HG03045 (cell line): ENCODE measurements around the gene PKHD1.

Experiments used
- ATAC-seq: cut with Tn5 transposase; IDR thresholded peaks from one replicate; pipeline ENCODE4 v1.9.1; 2021; ENCODE audit warnings: mild to moderate bottlenecking, moderate library complexity; ENCODE audit not compliant: unreplicated experiment

PKHD1 gene

DNA sequence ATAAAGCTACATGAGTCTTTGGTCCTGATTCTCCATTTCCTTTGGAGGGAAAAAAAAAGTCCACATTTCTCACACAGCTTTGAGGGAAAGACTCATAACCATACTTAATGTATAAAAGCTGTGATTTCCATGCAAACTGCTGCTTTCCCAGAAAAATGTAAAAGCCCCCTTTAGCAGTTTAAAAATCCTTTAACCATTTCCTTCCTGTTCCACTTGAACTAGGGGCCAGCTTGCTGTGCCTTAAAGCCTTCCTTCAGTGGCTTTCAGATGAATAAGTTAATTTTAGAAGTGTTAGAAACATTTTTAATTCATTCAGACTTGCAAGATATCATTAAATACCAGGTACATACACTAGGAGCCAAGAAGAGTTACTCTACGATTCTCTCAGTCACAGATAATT is 273.5 kb downstream of the PKHD1 start:
- ATAC-seq = no peak

DNA sequence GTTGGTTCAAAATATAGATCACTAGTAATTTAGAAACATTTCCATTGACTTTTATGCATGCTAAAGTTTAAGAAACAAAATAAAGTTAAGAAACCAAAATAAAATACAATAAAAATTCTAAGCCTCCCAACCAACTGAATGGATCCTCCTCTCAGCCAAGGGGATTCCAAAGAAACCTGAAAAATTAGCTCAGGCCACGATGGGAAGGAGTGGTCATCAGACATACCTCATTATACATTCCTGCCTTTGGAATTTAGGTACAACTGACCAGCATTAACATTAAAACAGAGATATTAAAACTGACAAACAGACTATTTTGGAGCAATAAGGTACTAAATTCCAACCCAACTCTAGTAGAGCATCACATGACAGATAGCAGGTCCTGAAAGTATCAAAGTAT is 275.2 kb downstream of the PKHD1 start:
- no peak for ATAC-seq

DNA sequence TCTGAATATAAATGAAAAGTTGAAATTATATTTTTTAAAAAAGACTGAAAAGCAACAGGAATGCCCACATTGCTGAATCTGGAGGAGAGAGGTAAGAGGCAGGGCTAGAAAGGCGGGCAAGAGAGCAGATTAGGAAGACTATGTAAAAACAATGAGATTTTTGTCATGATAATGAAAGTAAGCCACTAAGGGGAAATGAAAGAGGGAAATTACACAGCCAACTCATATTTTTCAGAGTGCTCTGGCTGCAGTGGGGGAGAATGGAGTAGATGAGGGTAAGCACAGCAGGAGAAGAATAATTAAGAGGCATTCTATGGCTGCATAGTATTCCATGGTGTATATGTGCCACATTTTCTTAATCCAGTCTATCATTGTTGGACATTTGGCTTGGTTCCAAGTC is 281.9 kb downstream of the PKHD1 start:
- peak; percentile 57 for ATAC-seq

DNA sequence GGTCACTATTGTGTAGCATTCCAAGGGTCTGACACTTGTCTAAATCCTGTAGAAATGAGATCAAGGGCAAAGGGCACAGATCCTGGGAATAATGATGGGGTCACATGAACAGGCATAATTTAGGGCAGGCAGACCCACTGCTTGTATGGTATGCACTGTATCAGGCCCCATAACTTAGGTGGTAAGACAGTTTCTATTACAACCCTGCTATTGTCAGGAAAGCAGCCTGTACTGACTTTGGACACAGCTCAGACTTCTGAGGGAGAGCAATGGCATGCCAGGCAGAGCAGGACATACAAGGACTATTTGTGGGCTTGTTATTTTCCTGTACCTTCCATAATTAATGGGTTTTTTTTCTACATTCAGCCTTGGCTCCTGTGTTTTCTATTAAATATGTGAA is 286.8 kb downstream of the PKHD1 start:
- ATAC-seq = no peak

DNA sequence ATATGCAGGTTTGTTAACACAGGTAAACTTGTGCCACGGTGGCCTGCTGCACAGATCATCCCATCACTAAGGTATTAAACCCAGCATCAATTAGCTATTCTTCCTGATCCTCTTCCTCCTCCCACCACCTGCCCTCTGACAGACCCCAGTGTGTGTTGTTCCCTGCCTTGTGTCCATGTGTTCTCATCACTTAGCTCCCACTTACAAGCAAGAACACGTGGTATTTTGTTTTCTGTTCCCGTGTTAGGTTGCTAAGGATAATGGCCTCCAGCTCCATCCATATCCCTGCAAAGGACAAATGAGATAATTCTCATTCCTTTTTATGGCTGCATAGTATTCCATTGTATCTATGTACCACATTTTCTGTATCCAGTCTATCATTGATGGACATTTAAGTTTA is 294.0 kb downstream of the PKHD1 start:
- no peak for ATAC-seq

DNA sequence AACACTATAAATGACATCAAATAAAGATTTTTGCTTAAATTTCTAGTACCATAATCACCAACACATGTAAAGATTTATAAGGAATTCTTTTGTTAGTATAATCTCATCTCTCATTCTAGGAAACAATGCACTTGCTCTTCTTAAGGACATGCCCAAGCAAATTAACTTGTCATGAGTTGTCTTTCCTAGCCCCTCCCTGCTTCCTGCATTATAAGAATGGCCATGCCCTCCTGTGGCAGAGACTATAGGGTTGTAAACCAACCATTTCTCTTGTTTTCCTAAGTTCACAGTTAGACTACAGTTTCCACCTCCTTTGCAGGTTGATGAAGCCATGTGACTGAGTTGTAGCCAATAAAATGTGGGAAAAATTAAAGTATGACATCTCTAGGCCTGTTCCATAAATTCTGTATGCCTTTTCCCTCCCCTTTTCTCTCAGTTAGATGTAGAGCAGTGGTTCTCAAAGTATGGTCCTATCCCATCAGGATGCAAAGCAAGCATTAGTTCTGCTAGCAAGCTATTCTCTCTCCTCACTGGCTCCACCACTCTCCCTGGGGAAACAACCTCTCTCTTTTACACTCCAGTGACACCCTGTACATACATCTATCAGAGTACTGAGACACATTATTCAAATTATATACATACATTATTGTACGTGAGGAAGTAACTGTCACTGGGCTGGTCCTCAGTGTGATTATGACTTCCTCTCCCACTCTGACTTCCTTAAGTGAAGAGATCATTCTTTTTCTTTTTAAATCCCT is 295.0 kb downstream of the PKHD1 start:
- no peak for ATAC-seq

DNA sequence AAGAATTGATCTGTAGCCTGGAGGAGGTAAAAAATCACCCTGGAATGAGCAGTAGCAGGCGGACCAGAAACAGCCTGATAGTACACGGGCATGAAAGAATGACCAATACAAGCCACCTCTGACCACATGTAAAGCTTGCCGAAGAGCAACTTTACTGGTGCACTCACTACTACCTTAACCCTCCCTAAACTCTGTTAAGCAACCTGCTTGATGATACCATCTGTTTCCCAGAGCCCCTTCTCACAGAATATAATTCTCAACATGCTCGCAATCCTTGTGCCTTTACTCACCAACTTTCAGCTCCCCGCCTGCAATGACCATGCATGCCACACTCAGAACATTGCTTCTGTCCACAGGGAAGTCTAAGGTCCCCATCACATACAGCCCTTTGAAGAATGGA is 296.5 kb downstream of the PKHD1 start:
- no peak for ATAC-seq

DNA sequence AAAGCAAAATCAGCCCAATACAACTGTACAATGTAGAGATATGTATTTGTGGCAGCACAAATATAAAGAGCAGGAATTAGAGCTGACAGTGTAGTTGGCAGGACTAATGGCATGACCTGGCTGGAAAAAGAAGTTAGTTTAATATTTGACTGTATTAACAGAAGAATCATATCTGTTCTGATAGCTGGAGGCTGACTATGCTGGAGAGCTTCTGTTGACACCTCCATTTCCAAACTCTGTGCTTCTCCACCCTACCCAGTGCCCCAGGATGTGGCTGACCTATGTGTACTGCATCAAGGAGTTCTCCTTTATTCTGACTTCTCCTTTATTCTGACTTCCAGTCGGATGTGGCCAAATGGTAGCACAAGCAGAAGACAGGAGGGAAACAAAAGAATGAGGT is 299.3 kb downstream of the PKHD1 start:
- no peak for ATAC-seq

DNA sequence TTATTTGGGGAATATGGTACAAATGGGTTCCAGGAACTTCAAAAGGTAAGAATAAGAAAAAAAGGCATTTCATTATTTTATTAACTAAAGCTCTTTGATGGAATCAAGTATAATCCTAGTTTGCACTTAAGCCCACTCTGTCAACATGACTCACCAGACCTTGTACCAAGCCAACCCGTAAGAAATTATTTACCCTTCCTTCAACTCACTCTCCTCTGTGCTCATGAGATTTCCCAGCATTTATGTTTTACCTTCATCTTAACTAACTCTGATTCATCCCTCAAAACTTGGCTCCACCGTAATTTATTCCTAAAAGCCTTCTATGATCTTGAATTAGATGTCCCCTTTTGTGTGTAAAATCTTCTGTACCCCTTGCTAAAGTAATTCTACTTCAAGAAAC is 308.7 kb downstream of the PKHD1 start:
- ATAC-seq = no peak

DNA sequence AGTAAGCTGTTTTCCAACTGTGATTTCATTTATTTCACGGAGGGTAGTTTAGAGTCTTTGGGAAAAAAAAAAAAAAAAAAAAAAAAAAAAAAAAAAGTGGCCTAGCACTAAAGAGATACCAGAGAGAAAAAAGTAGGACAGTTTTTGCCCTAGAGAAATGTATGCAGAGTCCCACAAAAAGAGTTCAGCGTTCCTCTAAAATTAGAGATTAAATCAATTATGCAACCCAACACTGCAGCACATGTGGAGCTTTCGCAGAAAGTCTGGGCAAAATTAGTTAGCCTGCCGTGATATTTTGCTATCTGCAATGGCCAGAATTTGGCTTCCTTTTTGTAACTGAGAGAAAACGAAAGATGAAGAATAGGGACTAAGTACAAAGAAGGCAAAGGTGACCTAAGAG is 309.8 kb downstream of the PKHD1 start:
- no peak for ATAC-seq

DNA sequence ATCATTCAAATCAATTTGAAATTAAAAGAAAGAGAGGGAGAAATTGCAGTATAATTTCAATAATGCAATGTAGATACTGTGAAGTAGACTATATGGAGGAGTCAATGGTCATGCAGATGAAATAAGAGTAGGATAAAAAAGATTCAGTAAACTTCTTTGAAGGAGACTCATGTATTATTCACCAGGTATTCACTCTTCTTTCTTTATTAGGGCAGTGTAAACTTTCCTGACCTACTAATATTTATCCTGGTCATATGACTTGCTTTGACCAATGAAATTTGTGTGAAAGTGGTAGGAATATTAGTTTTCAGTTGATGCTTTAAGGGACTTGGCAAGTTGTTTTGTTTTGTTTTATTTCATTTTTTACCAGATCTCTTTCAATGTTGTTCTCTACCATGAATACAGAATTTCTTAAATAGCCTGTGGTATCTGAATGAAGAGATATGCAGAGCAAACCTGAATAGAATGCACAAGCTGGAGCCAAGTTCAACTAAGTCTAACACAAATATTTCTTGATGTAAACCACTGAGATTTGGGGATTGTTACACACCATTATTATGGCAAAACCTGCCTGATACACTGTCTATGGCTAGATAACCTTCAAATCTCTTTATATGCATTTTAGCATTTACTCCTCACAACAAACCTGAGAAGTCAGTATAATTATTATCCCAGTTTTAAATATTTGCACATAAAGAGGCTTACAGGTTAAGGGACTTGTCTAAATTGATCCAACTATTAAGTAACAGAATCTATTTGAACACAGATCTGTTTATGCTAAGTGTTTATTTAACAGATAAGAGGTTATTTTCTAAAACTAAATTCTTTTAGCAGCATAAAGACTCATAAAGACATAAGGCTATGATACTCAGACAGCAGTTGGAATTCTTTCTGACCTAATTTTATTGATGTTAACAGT is 311.2 kb downstream of the PKHD1 start:
- ATAC-seq = no peak

DNA sequence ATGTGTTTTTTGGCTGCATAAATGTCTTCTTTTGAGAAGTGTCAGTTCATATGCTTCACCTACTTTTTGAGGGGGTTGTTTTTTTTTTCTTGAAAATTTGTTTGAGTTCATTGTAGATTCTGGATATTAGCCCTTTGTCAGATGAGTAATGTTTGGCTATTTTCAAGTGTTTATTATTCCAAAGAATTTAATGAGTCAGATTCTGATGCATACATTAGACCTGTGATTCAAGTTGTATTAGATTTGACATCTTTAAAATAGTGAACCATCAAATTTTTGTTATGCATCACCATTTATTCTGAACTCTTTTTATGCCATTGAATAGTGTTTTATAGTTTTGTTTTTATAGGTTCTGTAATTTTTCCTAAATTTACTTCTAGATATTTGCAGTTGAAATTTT is 319.3 kb downstream of the PKHD1 start:
- no peak for ATAC-seq

DNA sequence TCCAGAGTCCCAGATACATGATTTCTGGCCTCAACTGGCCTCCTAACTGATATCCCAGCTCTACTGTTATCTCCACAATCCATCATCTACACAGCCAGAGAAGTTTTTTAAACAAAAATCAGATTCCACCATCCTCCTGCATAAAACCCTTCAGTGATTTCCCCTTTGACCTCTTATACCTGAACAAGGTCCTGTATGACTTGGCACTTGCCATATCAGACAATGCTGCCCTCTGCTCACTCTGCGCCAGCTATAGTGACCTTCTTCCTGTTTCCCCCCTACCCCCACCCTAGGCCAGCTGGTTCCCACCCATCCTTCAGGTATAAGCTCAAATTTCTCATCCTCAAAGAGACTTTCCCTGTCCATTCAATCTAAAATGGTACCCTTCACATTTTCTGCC is 322.2 kb downstream of the PKHD1 start:
- no peak for ATAC-seq

DNA sequence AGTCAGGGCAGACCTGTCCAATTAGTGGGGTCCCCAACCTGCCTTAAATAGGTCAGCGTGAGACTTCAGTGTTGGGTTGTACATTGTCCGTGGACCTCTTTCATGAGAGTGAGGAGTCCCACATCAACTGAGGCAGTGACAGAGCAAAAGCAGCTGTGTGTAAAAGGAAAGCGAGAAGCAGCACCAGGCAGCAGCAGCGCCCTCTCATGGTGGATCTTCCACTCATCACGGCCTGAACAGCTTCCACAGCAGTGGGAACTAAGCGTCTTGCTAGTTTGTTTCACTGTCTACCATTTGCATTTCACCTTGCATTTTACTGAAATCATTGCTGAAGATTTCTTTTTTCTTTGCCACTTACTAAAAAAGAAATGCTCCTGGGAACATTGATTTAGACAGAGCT is 333.8 kb downstream of the PKHD1 start:
- ATAC-seq = no peak

DNA sequence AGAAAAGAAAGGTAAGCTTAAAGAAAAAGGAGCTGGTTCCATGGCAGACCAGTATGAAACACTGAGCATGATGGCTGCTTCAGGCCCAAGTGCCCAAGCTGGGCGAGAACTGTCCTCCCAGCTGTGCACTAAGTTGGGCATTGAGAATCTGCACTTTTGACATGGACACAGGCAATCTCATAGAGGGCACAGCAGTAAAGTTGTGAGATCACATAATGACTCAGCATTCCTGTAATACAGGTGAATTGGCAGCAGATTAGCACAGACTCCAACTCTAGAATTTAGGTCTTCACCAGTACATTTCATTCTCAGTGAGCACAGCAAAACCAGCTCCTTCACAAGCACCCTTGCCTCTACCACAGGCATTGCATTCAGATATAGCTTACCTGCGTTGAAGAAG is 343.4 kb downstream of the PKHD1 start:
- no peak for ATAC-seq

DNA sequence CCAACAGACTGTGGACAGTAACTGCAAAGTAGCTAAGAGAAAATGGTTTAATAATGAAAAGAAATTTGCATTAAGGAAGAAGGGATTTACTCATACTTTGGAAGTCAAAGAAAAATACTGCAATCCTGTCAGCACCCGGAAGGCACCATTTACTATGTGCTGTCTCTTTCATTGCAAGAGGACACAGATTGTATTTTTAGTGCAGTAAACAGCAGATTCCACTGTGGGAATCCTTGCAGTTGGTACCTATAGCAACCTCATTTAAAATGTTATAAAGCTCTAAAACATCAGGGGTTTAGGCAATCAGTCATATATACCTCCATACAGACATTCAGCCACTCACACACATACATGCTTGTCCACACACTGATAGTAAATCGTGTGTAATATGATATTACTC is 346.8 kb downstream of the PKHD1 start:
- no peak for ATAC-seq

DNA sequence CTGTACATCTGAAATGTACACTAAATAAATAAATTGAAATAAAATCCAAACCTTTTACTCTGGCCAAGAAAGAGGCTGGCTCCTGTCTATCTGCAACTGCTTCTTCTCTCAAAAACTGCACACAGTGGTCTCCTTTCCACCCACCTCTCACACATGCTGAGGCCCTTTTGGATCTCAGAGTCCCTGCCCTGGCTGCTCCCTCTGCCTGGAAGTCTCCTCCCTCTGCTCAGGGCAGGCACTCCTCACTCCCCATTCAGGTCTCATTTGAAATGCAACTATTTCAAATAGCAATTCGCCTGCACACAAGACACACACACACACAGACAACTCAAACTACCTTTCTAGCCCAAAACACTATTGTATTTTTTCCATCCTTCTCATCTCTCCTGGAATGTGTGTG is 348.8 kb downstream of the PKHD1 start:
- ATAC-seq = no peak

DNA sequence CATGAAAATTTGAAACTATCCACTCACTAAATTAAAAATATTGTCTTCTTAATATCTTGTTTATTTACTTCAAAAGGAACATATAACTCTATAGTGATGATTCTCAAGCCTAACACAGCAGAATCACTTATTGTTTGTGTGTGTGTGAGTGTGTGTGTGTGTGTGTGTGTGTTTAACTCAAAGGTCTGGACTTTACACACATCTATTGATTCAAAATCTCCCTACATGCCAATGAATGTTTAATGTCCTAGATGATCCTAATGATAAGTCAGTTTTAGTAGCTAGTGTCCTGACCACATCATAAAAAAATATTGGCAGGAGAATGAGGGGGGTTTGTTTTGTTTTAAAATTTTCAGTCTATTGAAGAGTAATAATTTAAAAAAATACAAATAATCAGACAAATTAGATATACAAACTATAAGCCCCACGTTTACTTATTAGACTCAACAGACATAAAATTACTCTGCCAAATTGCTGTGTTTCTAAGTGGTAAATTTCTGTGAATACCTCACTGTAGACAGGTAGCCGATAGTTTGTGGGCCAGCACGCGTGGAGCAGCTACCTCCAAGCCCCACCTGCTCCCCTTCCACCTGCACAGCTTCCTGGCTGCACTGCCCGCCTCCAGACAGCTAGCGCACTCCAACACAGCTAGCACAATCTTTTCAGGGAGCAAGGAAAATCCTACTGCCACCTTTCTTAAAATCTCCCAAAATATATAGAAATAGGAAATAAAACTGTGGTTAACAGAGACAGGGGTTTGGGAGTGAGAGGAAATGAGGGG is 349.6 kb downstream of the PKHD1 start:
- ATAC-seq = no peak

DNA sequence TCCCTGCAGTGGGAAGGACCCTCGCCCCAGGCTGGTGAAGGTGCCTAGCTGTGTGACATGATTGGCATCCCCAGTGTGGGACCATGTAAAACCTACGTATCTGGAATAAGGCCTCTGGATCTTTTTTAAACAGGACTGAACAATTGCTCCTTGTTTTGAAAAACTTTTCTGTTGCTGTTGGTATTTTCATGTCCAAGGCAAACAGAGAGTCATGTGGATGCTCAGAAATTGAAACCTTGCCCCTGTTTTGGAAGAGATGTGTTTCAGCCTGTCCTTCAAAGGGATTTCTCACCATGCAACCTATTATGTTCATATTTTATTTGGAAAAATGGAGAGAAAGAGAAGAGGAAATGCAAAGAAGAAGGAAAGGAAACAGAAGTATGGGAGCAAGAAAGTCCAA is 362.3 kb downstream of the PKHD1 start:
- ATAC-seq = no peak

DNA sequence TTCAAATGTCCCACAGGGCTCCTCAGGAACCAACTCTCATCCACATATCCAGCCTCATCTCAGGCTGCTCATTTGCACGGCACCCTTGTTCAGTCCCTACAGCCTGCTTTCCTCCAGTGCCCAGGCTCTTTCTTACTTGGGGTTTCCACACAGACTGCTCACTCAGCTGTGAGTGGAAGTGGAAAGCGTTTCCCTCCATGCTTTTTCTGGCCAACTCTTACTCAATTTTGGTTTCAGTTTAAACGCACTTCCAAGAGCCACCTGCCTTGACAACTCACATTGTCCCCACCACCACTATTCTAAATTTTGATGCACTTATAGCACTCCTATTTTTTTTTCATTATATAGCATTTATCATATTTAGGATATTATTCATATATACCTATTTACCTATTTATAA is 367.1 kb downstream of the PKHD1 start:
- no peak for ATAC-seq

DNA sequence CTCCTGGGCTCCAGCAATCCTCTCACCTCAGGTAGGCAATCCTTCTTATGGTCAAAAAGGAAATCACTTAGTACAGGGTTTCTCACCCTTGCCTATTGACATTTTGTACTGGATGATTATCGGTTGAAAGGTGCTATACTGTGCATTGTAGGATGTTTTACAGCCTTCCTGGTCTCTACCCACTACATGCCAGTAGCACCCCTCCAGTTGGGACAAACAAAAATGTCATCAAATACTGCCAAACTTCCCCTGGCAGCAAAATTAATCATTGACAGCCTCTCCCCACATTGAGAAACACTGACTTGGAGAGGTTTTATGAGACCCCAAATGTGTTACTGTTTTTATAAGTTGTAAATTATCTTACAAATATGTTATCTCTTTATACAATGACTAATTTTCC is 368.1 kb downstream of the PKHD1 start:
- ATAC-seq = no peak

DNA sequence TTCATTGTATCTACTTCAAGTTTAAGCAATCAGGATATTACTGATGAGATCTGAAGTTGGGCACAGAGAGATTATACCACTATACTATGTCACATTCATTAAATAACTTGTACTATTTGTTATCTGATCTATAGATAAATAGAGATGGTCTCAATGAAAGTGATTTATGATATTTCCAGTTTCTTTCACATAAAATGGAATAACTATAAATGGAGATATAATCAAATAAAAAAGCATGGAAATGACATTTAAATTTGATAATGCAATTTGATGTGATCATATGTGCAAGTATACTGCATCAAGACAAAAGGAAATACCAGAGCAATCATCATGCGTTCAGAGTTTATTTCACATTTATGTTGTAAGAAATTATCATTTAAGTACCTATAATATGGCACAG is 368.9 kb downstream of the PKHD1 start:
- no peak for ATAC-seq
